T-helper 17 cell (primary cell): ENCODE measurements around the gene JMJD8. TPM values are rescaled to one million over a fixed set of nuclear protein-coding genes. Genes with fewer than 3 reads are reported as not detected.

Experiments used
- ATAC-seq: fragments of 150-1000 bp; cut with Tn5 transposase; 2 replicates; pipeline ENCODE4 v1.10.0; 2021; ENCODE audit warnings: mild to moderate bottlenecking, moderate library complexity
- DNase-seq, 3 donors: peaks; one replicate each; pipeline versions ENCODE4 v3.0.0 to v3.0.0-alpha.2; 2020 to 2021
- H3K9me3 ChIP-seq: one replicate; pipeline ENCODE4 v1.7.0; 2013; ENCODE audit warnings: low read length, mild to moderate bottlenecking; ENCODE audit not compliant: control insufficient read depth, poor library complexity, severe bottlenecking
- H3K27ac Mint-ChIP-seq: one replicate; pipeline ENCODE4 v1.8.0; 2022; ENCODE audit warnings: mild to moderate bottlenecking, moderate library complexity, mixed read lengths
- H3K27me3 Mint-ChIP-seq: one replicate; pipeline ENCODE4 v1.8.0; 2022; ENCODE audit warnings: mixed read lengths
- H3K36me3 Mint-ChIP-seq: one replicate; pipeline ENCODE4 v1.8.0; 2022; ENCODE audit warnings: low read depth, mixed read lengths
- H3K4me1 Mint-ChIP-seq: one replicate; pipeline ENCODE4 v1.8.0; 2022; ENCODE audit warnings: mild to moderate bottlenecking, mixed read lengths
- H3K4me3 Mint-ChIP-seq: one replicate; pipeline ENCODE4 v1.8.0; 2022; ENCODE audit warnings: mild to moderate bottlenecking, moderate library complexity, mixed read lengths
- total RNA-seq, 4 donors: library from RNA in 2 of 4; stranded (reverse) in 2 of 4; gene quantifications; one replicate each; pipeline ENCODE4 v1.2.3 and lab custom pipeline; 2022 to 2026

The JMJD8 gene
- total RNA-seq, 2 donors from 2014 or later, result 28.0 to 36.1 TPM

- Mint-ChIP-seq H3K4me1 (peaks cover 12% of the 10 kb centered on the region), H3K4me3 (peak within 1 kb of the TSS; percentile 76), H3K27me3 (peaks cover 4% of the 10 kb centered on the region), H3K27ac (peak within 1 kb of the TSS; percentile 41), H3K36me3 (peaks cover 2% of the 10 kb centered on the region)
- peak in 2 of 3 donors; percentile 52 to 57 for DNase-seq
- ATAC-seq, result peak; percentile 33
- no peaks in the 10 kb centered on the region for H3K9me3 ChIP-seq
Measured at GRCh38 chr16:641326-642188, 42.6 kb downstream of the JMJD8 start, which contains the start of gene MCRIP2. MCRIP2 (plus strand) TSS chr16:641828; CDS start chr16:641992, 164 bp downstream.

GRCh38 chr16:640614-641013 lies 43.5 kb downstream of the JMJD8 start:
- Mint-ChIP-seq H3K36me3 (peaks cover 2% of the 10 kb centered on the region), H3K27me3 (peaks cover 7% of the 10 kb centered on the region), H3K4me3 (peak overlapping the region; percentile 71), H3K27ac (no peak overlapping the region), H3K4me1 (peaks cover 16% of the 10 kb centered on the region)
- ATAC-seq (no peak), DNase-seq (no peak)
- no peaks in the 10 kb centered on the region for H3K9me3 ChIP-seq

GRCh38 chr16:638836-639235 lies 45.3 kb downstream of the JMJD8 start:
- Mint-ChIP-seq H3K27me3 (peaks cover 7% of the 10 kb centered on the region), H3K4me3 (no peak overlapping the region), H3K36me3 (peaks cover 2% of the 10 kb centered on the region), H3K4me1 (peaks cover 9% of the 10 kb centered on the region), H3K27ac (no peak overlapping the region)
- ATAC-seq (no peak), DNase-seq (no peak)
- no peaks in the 10 kb centered on the region for H3K9me3 ChIP-seq

GRCh38 chr16:638034-638543 lies 46.0 kb downstream of the JMJD8 start:
- Mint-ChIP-seq H3K36me3 (peaks cover 2% of the 10 kb centered on the region), H3K27me3 (peaks cover 7% of the 10 kb centered on the region), H3K4me3 (peak overlapping the region; percentile 97), H3K4me1 (peaks cover 9% of the 10 kb centered on the region), H3K27ac (no peak overlapping the region)
- DNase-seq (no peak), ATAC-seq (no peak)
- H3K9me3 ChIP-seq, result no peaks in the 10 kb centered on the region

GRCh38 chr16:637081-638018 lies 46.8 kb downstream of the JMJD8 start:
- Mint-ChIP-seq H3K27me3 (peaks cover 7% of the 10 kb centered on the region), H3K36me3 (peaks cover 2% of the 10 kb centered on the region), H3K4me1 (peaks cover 9% of the 10 kb centered on the region), H3K27ac (peak overlapping the region; percentile 100), H3K4me3 (peak overlapping the region; percentile 97)
- ATAC-seq (peak; percentile 67), DNase-seq (peak; percentile 68 to 89 (median 86))
- H3K9me3 ChIP-seq, result no peaks in the 10 kb centered on the region

GRCh38 chr16:636206-637080 lies 47.7 kb downstream of the JMJD8 start, which contains the start of gene METTL26:
METTL26 (minus strand) TSS chr16:636305; CDS start chr16:636290, 15 bp downstream.
- DNase-seq (peak; percentile 88 to 90 (median 89)), ATAC-seq (peak; percentile 91)
- Mint-ChIP-seq H3K27me3 (peaks cover 7% of the 10 kb centered on the region), H3K36me3 (peaks cover 2% of the 10 kb centered on the region), H3K4me1 (peaks cover 9% of the 10 kb centered on the region), H3K27ac (peak within 1 kb of the TSS; percentile 100), H3K4me3 (peak within 1 kb of the TSS; percentile 97)
- no peaks in the 10 kb centered on the region for H3K9me3 ChIP-seq

GRCh38 chr16:635573-636205 lies 48.4 kb downstream of the JMJD8 start:
- H3K36me3 Mint-ChIP-seq, result peaks cover 2% of the 10 kb centered on the region
- DNase-seq (no peak), ATAC-seq (no peak)
- H3K27ac Mint-ChIP-seq, result peak overlapping the region; percentile 100
- H3K4me1 Mint-ChIP-seq, result peaks cover 9% of the 10 kb centered on the region
- H3K27me3 Mint-ChIP-seq, result peaks cover 7% of the 10 kb centered on the region
- H3K9me3 ChIP-seq, result no peaks in the 10 kb centered on the region
- H3K4me3 Mint-ChIP-seq, result peak overlapping the region; percentile 79

GRCh38 chr16:634996-635395 lies 49.1 kb downstream of the JMJD8 start:
- no peaks in the 10 kb centered on the region for H3K9me3 ChIP-seq
- peaks cover 2% of the 10 kb centered on the region for H3K36me3 Mint-ChIP-seq
- peaks cover 9% of the 10 kb centered on the region for H3K4me1 Mint-ChIP-seq
- no peak overlapping the region for H3K27ac Mint-ChIP-seq
- DNase-seq, result no peak
- ATAC-seq, result no peak
- peak overlapping the region; percentile 79 for H3K4me3 Mint-ChIP-seq
- H3K27me3 Mint-ChIP-seq, result peaks cover 7% of the 10 kb centered on the region

GRCh38 chr16:634051-634670 lies 50.0 kb downstream of the JMJD8 start:
- H3K9me3 ChIP-seq, result no peaks in the 10 kb centered on the region
- peaks cover 7% of the 10 kb centered on the region for H3K27me3 Mint-ChIP-seq
- ATAC-seq, result no peak
- H3K4me1 Mint-ChIP-seq, result peaks cover 9% of the 10 kb centered on the region
- H3K4me3 Mint-ChIP-seq, result peak overlapping the region; percentile 79
- no peak for DNase-seq
- H3K27ac Mint-ChIP-seq, result no peak overlapping the region
- peaks cover 2% of the 10 kb centered on the region for H3K36me3 Mint-ChIP-seq

GRCh38 chr16:633336-634050 lies 50.6 kb downstream of the JMJD8 start:
- Mint-ChIP-seq H3K27ac (no peak overlapping the region), H3K27me3 (peaks cover 7% of the 10 kb centered on the region), H3K36me3 (peaks cover 2% of the 10 kb centered on the region), H3K4me1 (peaks cover 9% of the 10 kb centered on the region), H3K4me3 (no peak overlapping the region)
- ATAC-seq (no peak), DNase-seq (no peak)
- H3K9me3 ChIP-seq, result no peaks in the 10 kb centered on the region
